Measurements from ENCODE around the gene ADSS1.

Gene ADSS1

GRCh38 chr14:104770072-104770579, 46.1 kb downstream of the ADSS1 start:
- H3K4me3 ChIP-seq (ENCODE audit: low read depth in 1 of 2, low read length in 2 of 2) = no peak overlapping the region
- H3K9ac ChIP-seq (ENCODE audit: low read depth in 1 of 2, low read length in 2 of 2) = no peak overlapping the region
- no peaks in the 10 kb centered on the region for H3K27me3 ChIP-seq (ENCODE audit: control insufficient read depth in 1 of 2, insufficient read depth in 2 of 2, low read length in 2 of 2)
- peaks cover 21 to 43% of the 10 kb centered on the region in 2 donors for H3K36me3 ChIP-seq (ENCODE audit: control insufficient read depth in 1 of 2, insufficient read depth in 2 of 2, low read length in 2 of 2)
- H3K4me1 ChIP-seq (ENCODE audit: control insufficient read depth in 1 of 2, insufficient read depth in 2 of 2, low read length in 2 of 2) = peaks cover 3 to 4% of the 10 kb centered on the region in 2 donors
- no peak overlapping the region for H3K27ac ChIP-seq (ENCODE audit: low read depth, low read length)
- peaks cover 0 to 5% of the 10 kb centered on the region in 2 donors for H3K9me3 ChIP-seq (ENCODE audit: control insufficient read depth in 1 of 2, low read length in 2 of 2)

DNA sequence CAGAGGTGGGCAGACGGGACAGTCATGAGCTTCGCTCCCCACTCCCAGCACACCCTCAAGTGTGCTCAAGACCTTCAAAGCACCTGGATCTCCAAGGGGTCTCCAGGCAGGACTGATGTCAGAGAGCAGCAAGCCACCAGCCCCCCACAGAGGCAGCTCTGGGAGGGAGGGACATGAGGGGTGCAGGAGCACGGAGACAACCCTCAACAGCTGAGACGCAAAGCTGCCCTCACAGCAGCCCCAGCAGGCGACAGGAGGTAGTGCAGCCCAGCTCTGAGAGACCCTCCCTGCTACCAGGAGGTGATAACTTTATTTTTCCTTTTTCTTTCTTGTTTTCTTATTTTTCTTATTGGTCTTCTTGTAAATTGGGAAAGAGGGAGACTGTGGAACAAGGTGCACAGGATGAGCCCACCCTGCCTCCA, 46.8 kb downstream of the ADSS1 start:
- Histone ChIP-seq H3K4me1 (ENCODE audit: control insufficient read depth in 1 of 2, insufficient read depth in 2 of 2, low read length in 2 of 2) (peaks cover 3 to 4% of the 10 kb centered on the region in 2 donors), H3K36me3 (ENCODE audit: control insufficient read depth in 1 of 2, insufficient read depth in 2 of 2, low read length in 2 of 2) (peaks cover 22 to 46% of the 10 kb centered on the region in 2 donors), H3K9me3 (ENCODE audit: control insufficient read depth in 1 of 2, low read length in 2 of 2) (peaks cover 0 to 5% of the 10 kb centered on the region in 2 donors), H3K27me3 (ENCODE audit: control insufficient read depth in 1 of 2, insufficient read depth in 2 of 2, low read length in 2 of 2) (no peaks in the 10 kb centered on the region), H3K27ac (ENCODE audit: low read depth, low read length) (no peak overlapping the region), H3K9ac (ENCODE audit: low read depth in 1 of 2, low read length in 2 of 2) (no peak overlapping the region), H3K4me3 (ENCODE audit: low read depth in 1 of 2, low read length in 2 of 2) (no peak overlapping the region)

- peaks cover 22 to 49% of the 10 kb centered on the region in 2 donors for H3K36me3 ChIP-seq (ENCODE audit: control insufficient read depth in 1 of 2, insufficient read depth in 2 of 2, low read length in 2 of 2)
These were observed 47.3 kb downstream of the ADSS1 start for GRCh38 chr14:104771374-104771773.

DNA sequence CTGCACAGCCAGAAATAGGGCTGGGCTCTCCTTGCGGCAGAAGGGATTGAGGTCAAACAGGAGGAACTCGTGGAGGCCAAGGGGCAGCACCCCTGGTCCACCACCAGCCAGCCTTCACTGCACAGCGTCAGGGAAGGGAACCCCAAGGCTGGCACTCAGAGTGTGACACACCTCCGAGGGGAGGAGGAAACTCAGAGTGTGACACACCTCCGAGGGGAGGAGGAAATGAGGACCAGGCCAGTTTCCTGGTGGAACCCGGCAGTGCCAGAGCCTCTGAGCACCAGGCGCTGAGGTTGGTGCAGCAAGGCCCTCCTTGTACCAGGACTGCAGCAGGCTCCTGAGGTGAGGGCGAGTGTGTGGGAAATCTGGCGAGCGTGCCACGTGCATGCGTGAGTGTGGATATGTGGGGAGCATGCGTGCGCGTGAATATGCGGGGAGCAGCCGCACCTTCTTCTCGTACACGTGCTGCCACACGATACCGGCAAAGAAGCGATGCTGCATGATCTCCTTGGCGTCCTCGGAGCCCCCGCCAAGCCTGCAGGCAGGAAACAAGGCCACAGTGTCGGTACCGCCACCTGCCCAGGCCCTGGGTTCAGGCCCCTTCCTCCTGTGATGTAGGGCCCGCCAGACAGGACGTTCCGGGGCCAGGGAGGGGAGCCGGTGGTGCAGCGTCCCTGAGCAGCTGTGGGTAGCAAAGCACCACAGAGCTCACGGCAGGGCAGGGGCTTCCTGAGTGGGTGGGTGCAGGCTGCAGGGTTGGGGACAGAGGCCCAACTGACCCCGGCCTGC, 48.1 kb downstream of the ADSS1 start:
- no peak overlapping the region for H3K27ac ChIP-seq (ENCODE audit: low read depth, low read length)
- H3K9ac ChIP-seq (ENCODE audit: low read depth in 1 of 2, low read length in 2 of 2) = no peak overlapping the region
- H3K9me3 ChIP-seq (ENCODE audit: control insufficient read depth in 1 of 2, low read length in 2 of 2) = peaks cover 0 to 5% of the 10 kb centered on the region in 2 donors
- H3K36me3 ChIP-seq (ENCODE audit: control insufficient read depth in 1 of 2, insufficient read depth in 2 of 2, low read length in 2 of 2) = peaks cover 22 to 56% of the 10 kb centered on the region in 2 donors
- H3K4me1 ChIP-seq (ENCODE audit: control insufficient read depth in 1 of 2, insufficient read depth in 2 of 2, low read length in 2 of 2) = peaks cover 3 to 4% of the 10 kb centered on the region in 2 donors
- no peaks in the 10 kb centered on the region for H3K27me3 ChIP-seq (ENCODE audit: control insufficient read depth in 1 of 2, insufficient read depth in 2 of 2, low read length in 2 of 2)
- H3K4me3 ChIP-seq (ENCODE audit: low read depth in 1 of 2, low read length in 2 of 2) = no peak overlapping the region

More at GRCh38 chr14:104771374-104771773, 47.3 kb downstream of the ADSS1 start:
- Histone ChIP-seq H3K9ac (ENCODE audit: low read depth in 1 of 2, low read length in 2 of 2) (no peak overlapping the region), H3K9me3 (ENCODE audit: control insufficient read depth in 1 of 2, low read length in 2 of 2) (peaks cover 0 to 5% of the 10 kb centered on the region in 2 donors), H3K27me3 (ENCODE audit: control insufficient read depth in 1 of 2, insufficient read depth in 2 of 2, low read length in 2 of 2) (no peaks in the 10 kb centered on the region), H3K4me1 (ENCODE audit: control insufficient read depth in 1 of 2, insufficient read depth in 2 of 2, low read length in 2 of 2) (peaks cover 3 to 4% of the 10 kb centered on the region in 2 donors), H3K27ac (ENCODE audit: low read depth, low read length) (no peak overlapping the region), H3K4me3 (ENCODE audit: low read depth in 1 of 2, low read length in 2 of 2) (no peak overlapping the region)

- H3K36me3 ChIP-seq (ENCODE audit: control insufficient read depth in 1 of 2, insufficient read depth in 2 of 2, low read length in 2 of 2) = peaks cover 22 to 59% of the 10 kb centered on the region in 2 donors
- H3K4me1 ChIP-seq (ENCODE audit: control insufficient read depth in 1 of 2, insufficient read depth in 2 of 2, low read length in 2 of 2) = peaks cover 3 to 4% of the 10 kb centered on the region in 2 donors
These were observed 48.9 kb downstream of the ADSS1 start for GRCh38 chr14:104772707-104773504.

GRCh38 chr14:104773505-104774452, 49.8 kb downstream of the ADSS1 start:
- Histone ChIP-seq H3K27me3 (ENCODE audit: control insufficient read depth in 1 of 2, insufficient read depth in 2 of 2, low read length in 2 of 2) (no peaks in the 10 kb centered on the region), H3K4me1 (ENCODE audit: control insufficient read depth in 1 of 2, insufficient read depth in 2 of 2, low read length in 2 of 2) (peaks cover 2% of the 10 kb centered on the region in 2 donors), H3K27ac (ENCODE audit: low read depth, low read length) (no peak overlapping the region), H3K4me3 (ENCODE audit: low read depth in 1 of 2, low read length in 2 of 2) (no peak overlapping the region), H3K9ac (ENCODE audit: low read depth in 1 of 2, low read length in 2 of 2) (no peak overlapping the region), H3K36me3 (ENCODE audit: control insufficient read depth in 1 of 2, insufficient read depth in 2 of 2, low read length in 2 of 2) (peaks cover 23 to 61% of the 10 kb centered on the region in 2 donors), H3K9me3 (ENCODE audit: control insufficient read depth in 1 of 2, low read length in 2 of 2) (peaks cover 0 to 5% of the 10 kb centered on the region in 2 donors)

More at GRCh38 chr14:104772707-104773504, 48.9 kb downstream of the ADSS1 start:
- Histone ChIP-seq H3K27ac (ENCODE audit: low read depth, low read length) (no peak overlapping the region), H3K27me3 (ENCODE audit: control insufficient read depth in 1 of 2, insufficient read depth in 2 of 2, low read length in 2 of 2) (no peaks in the 10 kb centered on the region), H3K4me3 (ENCODE audit: low read depth in 1 of 2, low read length in 2 of 2) (no peak overlapping the region), H3K9ac (ENCODE audit: low read depth in 1 of 2, low read length in 2 of 2) (no peak overlapping the region), H3K9me3 (ENCODE audit: control insufficient read depth in 1 of 2, low read length in 2 of 2) (peaks cover 0 to 5% of the 10 kb centered on the region in 2 donors)

GRCh38 chr14:104774453-104775072, 50.5 kb downstream of the ADSS1 start:
- no peaks in the 10 kb centered on the region for H3K27me3 ChIP-seq (ENCODE audit: control insufficient read depth in 1 of 2, insufficient read depth in 2 of 2, low read length in 2 of 2)
- no peak overlapping the region for H3K27ac ChIP-seq (ENCODE audit: low read depth, low read length)
- H3K9me3 ChIP-seq (ENCODE audit: control insufficient read depth in 1 of 2, low read length in 2 of 2) = peaks cover 0 to 5% of the 10 kb centered on the region in 2 donors
- no peak overlapping the region for H3K9ac ChIP-seq (ENCODE audit: low read depth in 1 of 2, low read length in 2 of 2)
- peaks cover 27 to 66% of the 10 kb centered on the region in 2 donors for H3K36me3 ChIP-seq (ENCODE audit: control insufficient read depth in 1 of 2, insufficient read depth in 2 of 2, low read length in 2 of 2)
- no peaks in the 10 kb centered on the region for H3K4me1 ChIP-seq (ENCODE audit: control insufficient read depth in 1 of 2, insufficient read depth in 2 of 2, low read length in 2 of 2)
- no peak overlapping the region for H3K4me3 ChIP-seq (ENCODE audit: low read depth in 1 of 2, low read length in 2 of 2)

GRCh38 chr14:104775073-104775489, 51.1 kb downstream of the ADSS1 start:
- no peak overlapping the region for H3K4me3 ChIP-seq (ENCODE audit: low read depth in 1 of 2, low read length in 2 of 2)
- peaks cover 31 to 71% of the 10 kb centered on the region in 2 donors for H3K36me3 ChIP-seq (ENCODE audit: control insufficient read depth in 1 of 2, insufficient read depth in 2 of 2, low read length in 2 of 2)
- H3K27me3 ChIP-seq (ENCODE audit: control insufficient read depth in 1 of 2, insufficient read depth in 2 of 2, low read length in 2 of 2) = no peaks in the 10 kb centered on the region
- H3K9me3 ChIP-seq (ENCODE audit: control insufficient read depth in 1 of 2, low read length in 2 of 2) = peaks cover 0 to 5% of the 10 kb centered on the region in 2 donors
- H3K4me1 ChIP-seq (ENCODE audit: control insufficient read depth in 1 of 2, insufficient read depth in 2 of 2, low read length in 2 of 2) = no peaks in the 10 kb centered on the region
- no peak overlapping the region for H3K27ac ChIP-seq (ENCODE audit: low read depth, low read length)
- H3K9ac ChIP-seq (ENCODE audit: low read depth in 1 of 2, low read length in 2 of 2) = no peak overlapping the region

DNA sequence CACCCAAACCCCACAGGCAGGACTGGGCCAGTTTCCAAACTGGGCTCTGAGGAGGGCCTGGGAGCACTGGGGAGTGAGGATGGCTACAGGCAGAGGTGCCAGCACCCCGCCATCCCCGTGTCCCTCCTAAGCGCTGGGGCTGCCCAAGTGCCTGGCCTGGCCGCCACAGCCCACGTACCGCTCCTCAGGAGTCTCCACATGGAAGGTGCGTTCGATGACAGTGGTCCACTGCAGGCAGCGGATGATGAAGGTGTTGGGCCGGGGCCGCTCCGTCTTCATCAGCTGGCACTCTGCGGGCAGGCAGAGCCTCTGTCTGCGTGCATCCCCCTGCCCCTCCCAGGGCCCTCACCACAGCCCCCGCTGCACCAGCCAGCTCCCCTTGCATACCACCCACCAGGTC, 52.5 kb downstream of the ADSS1 start:
- Histone ChIP-seq H3K9ac (ENCODE audit: low read depth in 1 of 2, low read length in 2 of 2) (no peak overlapping the region), H3K4me1 (ENCODE audit: control insufficient read depth in 1 of 2, insufficient read depth in 2 of 2, low read length in 2 of 2) (no peaks in the 10 kb centered on the region), H3K27me3 (ENCODE audit: control insufficient read depth in 1 of 2, insufficient read depth in 2 of 2, low read length in 2 of 2) (no peaks in the 10 kb centered on the region), H3K36me3 (ENCODE audit: control insufficient read depth in 1 of 2, insufficient read depth in 2 of 2, low read length in 2 of 2) (peaks cover 27 to 63% of the 10 kb centered on the region in 2 donors), H3K9me3 (ENCODE audit: control insufficient read depth in 1 of 2, low read length in 2 of 2) (no peaks in the 10 kb centered on the region), H3K4me3 (ENCODE audit: low read depth in 1 of 2, low read length in 2 of 2) (no peak overlapping the region), H3K27ac (ENCODE audit: low read depth, low read length) (no peak overlapping the region)

All from duodenal mucosa (tissue), 2 donors.